Measurements from ENCODE around the gene SLC25A38.
A peak's percentile ranks its signal among the peaks of the same experiment; 100 is the strongest.

The SLC25A38 gene

GRCh38 chr3:39438880-39439279 is 55.7 kb downstream of the SLC25A38 start:
- H3K4me1 ChIP-seq (ENCODE audit: insufficient read depth, poor library complexity, severe bottlenecking), result no peaks in the 10 kb centered on the region
- H3K4me3 ChIP-seq (ENCODE audit: severe bottlenecking), result no peak overlapping the region
- H3K9me3 ChIP-seq (ENCODE audit: severe bottlenecking), result no peaks in the 10 kb centered on the region
- H3K27me3 ChIP-seq (ENCODE audit: insufficient read depth, poor library complexity, severe bottlenecking), result no peaks in the 10 kb centered on the region
- ATAC-seq (ENCODE audit: low read depth) (no peak), DNase-seq (ENCODE audit: low spot score) (no peak)
- H3K27ac ChIP-seq (ENCODE audit: poor library complexity, severe bottlenecking), result no peak overlapping the region
- no peak for TF ChIP-seq CTCF (IDR thresholded peaks at IDR 0.05; ENCODE audit: poor library complexity, severe bottlenecking)
- no peaks in the 10 kb centered on the region for H3K36me3 ChIP-seq (ENCODE audit: low read depth)

DNA sequence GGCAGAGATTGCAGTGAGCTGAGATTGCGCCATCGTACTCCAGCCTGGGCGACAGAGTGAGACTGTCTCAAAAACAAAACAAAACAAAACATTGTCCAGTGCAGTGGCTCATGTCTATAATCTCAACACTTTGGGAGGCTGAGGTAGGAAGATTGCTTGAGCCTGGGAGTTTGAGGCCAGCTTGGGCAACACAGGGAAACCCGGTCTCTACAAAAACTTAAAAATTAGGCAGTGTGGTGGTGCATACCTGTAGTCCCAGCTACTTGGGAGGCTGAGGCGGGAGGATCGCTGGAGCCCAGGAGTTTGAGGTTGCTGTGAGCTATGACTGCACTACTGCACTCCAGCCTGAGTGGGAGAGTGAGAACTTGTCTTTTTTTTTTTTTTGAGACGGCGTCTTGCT is 57.1 kb downstream of the SLC25A38 start:
- no peak for TF ChIP-seq CTCF (IDR thresholded peaks at IDR 0.05; ENCODE audit: poor library complexity, severe bottlenecking)
- Histone ChIP-seq H3K4me3 (ENCODE audit: severe bottlenecking) (no peak overlapping the region), H3K36me3 (ENCODE audit: low read depth) (no peaks in the 10 kb centered on the region), H3K9me3 (ENCODE audit: severe bottlenecking) (no peaks in the 10 kb centered on the region), H3K27ac (ENCODE audit: poor library complexity, severe bottlenecking) (no peak overlapping the region), H3K4me1 (ENCODE audit: insufficient read depth, poor library complexity, severe bottlenecking) (no peaks in the 10 kb centered on the region), H3K27me3 (ENCODE audit: insufficient read depth, poor library complexity, severe bottlenecking) (no peaks in the 10 kb centered on the region)
- DNase-seq (ENCODE audit: low spot score) (no peak), ATAC-seq (ENCODE audit: low read depth) (no peak)

GRCh38 chr3:39443530-39443929 is 60.4 kb downstream of the SLC25A38 start:
- Histone ChIP-seq H3K4me1 (ENCODE audit: insufficient read depth, poor library complexity, severe bottlenecking) (no peaks in the 10 kb centered on the region), H3K27me3 (ENCODE audit: insufficient read depth, poor library complexity, severe bottlenecking) (no peaks in the 10 kb centered on the region), H3K36me3 (ENCODE audit: low read depth) (no peaks in the 10 kb centered on the region), H3K27ac (ENCODE audit: poor library complexity, severe bottlenecking) (no peak overlapping the region), H3K4me3 (ENCODE audit: severe bottlenecking) (no peak overlapping the region), H3K9me3 (ENCODE audit: severe bottlenecking) (no peaks in the 10 kb centered on the region)
- no peak for DNase-seq (ENCODE audit: low spot score)
- no peak for TF ChIP-seq CTCF (IDR thresholded peaks at IDR 0.05; ENCODE audit: poor library complexity, severe bottlenecking)
- ATAC-seq (ENCODE audit: low read depth), result 0 out of 3 replicates have a peak, but pooled peaks have one; percentile 30

GRCh38 chr3:39445927-39446326 is 62.8 kb downstream of the SLC25A38 start:
- no peaks in the 10 kb centered on the region for H3K36me3 ChIP-seq (ENCODE audit: low read depth)
- TF ChIP-seq CTCF (IDR thresholded peaks at IDR 0.05; ENCODE audit: poor library complexity, severe bottlenecking), result no peak

GRCh38 chr3:39446444-39446843 is 63.3 kb downstream of the SLC25A38 start:
- Histone ChIP-seq H3K9me3 (ENCODE audit: severe bottlenecking) (no peaks in the 10 kb centered on the region), H3K4me3 (ENCODE audit: severe bottlenecking) (no peak overlapping the region), H3K36me3 (ENCODE audit: low read depth) (no peaks in the 10 kb centered on the region), H3K4me1 (ENCODE audit: insufficient read depth, poor library complexity, severe bottlenecking) (no peaks in the 10 kb centered on the region), H3K27me3 (ENCODE audit: insufficient read depth, poor library complexity, severe bottlenecking) (no peaks in the 10 kb centered on the region), H3K27ac (ENCODE audit: poor library complexity, severe bottlenecking) (no peak overlapping the region)
- TF ChIP-seq CTCF (IDR thresholded peaks at IDR 0.05; ENCODE audit: poor library complexity, severe bottlenecking), result no peak
- DNase-seq (ENCODE audit: low spot score), result no peak
- no peak for ATAC-seq (ENCODE audit: low read depth)

More at GRCh38 chr3:39445927-39446326, 62.8 kb downstream of the SLC25A38 start:
- Histone ChIP-seq H3K27ac (ENCODE audit: poor library complexity, severe bottlenecking) (no peak overlapping the region), H3K27me3 (ENCODE audit: insufficient read depth, poor library complexity, severe bottlenecking) (no peaks in the 10 kb centered on the region), H3K4me3 (ENCODE audit: severe bottlenecking) (no peak overlapping the region), H3K9me3 (ENCODE audit: severe bottlenecking) (no peaks in the 10 kb centered on the region), H3K4me1 (ENCODE audit: insufficient read depth, poor library complexity, severe bottlenecking) (no peaks in the 10 kb centered on the region)
- ATAC-seq (ENCODE audit: low read depth) (no peak), DNase-seq (ENCODE audit: low spot score) (no peak)
